GM06990 (cell line): ENCODE measurements around the gene FBXO21.

ENCODE experiments used
- DNase-seq: peaks from one replicate; pipeline ENCODE4 v3.0.0-alpha.2; 2011; ENCODE audit not compliant: insufficient read length; ENCODE audit errors: extremely low read depth
- H3K27me3 ChIP-seq: replicated peaks from 2 replicates; pipeline ENCODE4 v1.6.0; 2011; ENCODE audit warnings: low read length; ENCODE audit not compliant: control insufficient read depth, insufficient read depth
- H3K36me3 ChIP-seq: 2 replicates; pipeline ENCODE4 v1.5.1; 2011; ENCODE audit warnings: low read length; ENCODE audit not compliant: control insufficient read depth, insufficient read depth
- H3K4me3 ChIP-seq: replicated peaks from 2 replicates; pipeline ENCODE4 v1.5.1; 2011; ENCODE audit warnings: low read depth, mild to moderate bottlenecking, control low read depth, low read length
- TF ChIP-seq, protein P1 (sequence below): IDR thresholded peaks from 2 replicates; pipeline ENCODE4 v1.5.1; 2011; ENCODE audit warnings: low read length, control low read depth, mild to moderate bottlenecking, inconsistent platforms; ENCODE audit not compliant: insufficient read depth, poor library complexity, severe bottlenecking

The FBXO21 gene

DNA sequence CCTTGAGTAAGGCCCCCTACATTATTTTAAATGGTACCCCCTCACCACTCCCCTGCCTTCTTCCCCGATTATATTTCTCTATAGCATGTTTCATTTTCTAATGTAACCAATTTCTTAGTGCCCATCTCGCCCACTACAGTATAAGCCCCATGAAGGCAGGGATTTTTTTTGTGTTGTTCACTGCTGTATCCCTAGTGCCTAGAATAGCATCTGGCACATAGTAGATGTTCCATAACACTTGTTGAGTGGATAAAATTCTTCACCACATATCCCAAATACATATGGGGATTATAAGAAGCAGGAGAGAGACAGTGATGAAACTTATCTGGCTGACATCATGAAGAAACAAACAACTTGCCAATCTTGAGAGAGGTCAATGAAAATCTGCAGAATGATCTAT is 11.5 kb downstream of the FBXO21 start:
- TF ChIP-seq, protein P1, sequence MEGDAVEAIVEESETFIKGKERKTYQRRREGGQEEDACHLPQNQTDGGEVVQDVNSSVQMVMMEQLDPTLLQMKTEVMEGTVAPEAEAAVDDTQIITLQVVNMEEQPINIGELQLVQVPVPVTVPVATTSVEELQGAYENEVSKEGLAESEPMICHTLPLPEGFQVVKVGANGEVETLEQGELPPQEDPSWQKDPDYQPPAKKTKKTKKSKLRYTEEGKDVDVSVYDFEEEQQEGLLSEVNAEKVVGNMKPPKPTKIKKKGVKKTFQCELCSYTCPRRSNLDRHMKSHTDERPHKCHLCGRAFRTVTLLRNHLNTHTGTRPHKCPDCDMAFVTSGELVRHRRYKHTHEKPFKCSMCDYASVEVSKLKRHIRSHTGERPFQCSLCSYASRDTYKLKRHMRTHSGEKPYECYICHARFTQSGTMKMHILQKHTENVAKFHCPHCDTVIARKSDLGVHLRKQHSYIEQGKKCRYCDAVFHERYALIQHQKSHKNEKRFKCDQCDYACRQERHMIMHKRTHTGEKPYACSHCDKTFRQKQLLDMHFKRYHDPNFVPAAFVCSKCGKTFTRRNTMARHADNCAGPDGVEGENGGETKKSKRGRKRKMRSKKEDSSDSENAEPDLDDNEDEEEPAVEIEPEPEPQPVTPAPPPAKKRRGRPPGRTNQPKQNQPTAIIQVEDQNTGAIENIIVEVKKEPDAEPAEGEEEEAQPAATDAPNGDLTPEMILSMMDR = no peak
- no peaks in the 10 kb centered on the region for H3K27me3 ChIP-seq
- DNase-seq = no peak
- H3K4me3 ChIP-seq = no peak overlapping the region
- H3K36me3 ChIP-seq = peaks cover 12% of the 10 kb centered on the region

DNA sequence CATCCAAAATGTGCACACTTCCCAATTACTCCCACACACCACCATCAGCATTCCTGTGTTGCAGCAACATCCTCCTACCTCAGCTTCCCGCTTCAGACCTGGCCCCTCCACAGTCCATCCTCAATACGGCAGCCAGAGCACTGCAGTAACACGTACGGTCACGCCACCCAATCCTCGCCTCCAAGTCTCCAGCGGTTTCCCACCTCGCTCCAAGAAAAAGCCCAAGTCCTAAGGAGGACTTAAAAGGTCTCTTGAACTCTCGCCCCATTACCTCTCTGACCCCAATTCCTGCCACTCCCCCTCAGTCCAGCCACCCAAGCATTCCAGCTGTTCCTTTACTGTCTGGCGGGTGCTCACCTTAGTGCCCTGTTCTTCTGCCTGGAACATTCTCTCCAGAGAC is 12.0 kb downstream of the FBXO21 start:
- H3K27me3 ChIP-seq = no peaks in the 10 kb centered on the region
- peaks cover 14% of the 10 kb centered on the region for H3K36me3 ChIP-seq
- no peak overlapping the region for H3K4me3 ChIP-seq
- no peak for DNase-seq
- TF ChIP-seq, protein P1 = no peak

DNA sequence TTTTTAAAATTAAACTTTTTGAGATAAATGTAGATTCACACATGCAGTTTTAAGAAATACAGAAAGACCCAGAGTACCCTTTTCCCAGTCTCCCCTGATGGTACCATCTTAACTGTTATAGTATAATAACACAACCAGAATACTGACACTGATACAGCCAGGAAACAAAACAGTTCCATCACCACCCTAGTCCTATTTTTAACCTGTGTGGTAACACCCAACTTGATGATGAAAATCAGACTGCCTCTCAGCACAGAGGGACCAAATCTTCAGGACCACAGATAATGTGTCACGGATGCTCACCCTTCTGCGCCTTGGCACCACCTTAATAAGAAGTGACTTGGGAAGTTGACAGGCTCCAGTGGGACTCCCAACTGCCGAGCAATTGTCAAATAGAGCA is 18.1 kb downstream of the FBXO21 start:
- DNase-seq = no peak
- Histone ChIP-seq H3K36me3 (peaks cover 21% of the 10 kb centered on the region), H3K4me3 (no peak overlapping the region), H3K27me3 (no peaks in the 10 kb centered on the region)
- TF ChIP-seq, protein P1 = no peak

DNA sequence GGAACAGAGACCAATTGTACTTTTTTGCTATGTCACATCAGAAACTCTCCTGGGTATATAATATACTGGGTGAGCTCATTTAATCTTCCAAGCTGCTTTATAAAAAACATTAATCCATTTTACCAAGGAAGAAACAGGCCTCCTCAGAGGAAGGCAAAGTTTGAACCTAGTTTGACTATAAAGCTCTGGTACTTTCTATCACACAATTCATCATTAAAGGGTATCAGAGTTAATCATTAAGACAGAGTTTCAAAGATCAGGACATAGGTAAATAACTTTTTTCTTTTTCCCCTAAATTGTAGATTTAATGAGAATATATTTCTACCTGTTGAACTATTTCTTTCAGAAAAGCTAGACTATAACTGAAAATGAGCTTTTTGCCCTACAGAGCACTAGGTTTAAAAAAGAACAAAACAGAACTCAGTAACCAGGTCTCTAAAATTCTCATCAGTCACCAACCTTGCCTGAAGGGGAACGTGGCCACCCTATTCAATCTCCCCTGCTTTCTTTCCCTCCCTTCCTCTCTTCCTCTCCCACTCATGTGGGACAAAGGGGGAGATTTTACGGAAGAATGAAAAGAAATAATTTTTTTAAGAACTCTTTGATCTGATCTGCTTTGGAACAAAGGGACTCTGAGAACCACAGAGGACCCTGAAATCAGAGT is 18.6 kb downstream of the FBXO21 start:
- H3K4me3 ChIP-seq = no peak overlapping the region
- no peak for DNase-seq
- H3K27me3 ChIP-seq = no peaks in the 10 kb centered on the region
- H3K36me3 ChIP-seq = peaks cover 26% of the 10 kb centered on the region
- TF ChIP-seq, protein P1 = no peak

DNA sequence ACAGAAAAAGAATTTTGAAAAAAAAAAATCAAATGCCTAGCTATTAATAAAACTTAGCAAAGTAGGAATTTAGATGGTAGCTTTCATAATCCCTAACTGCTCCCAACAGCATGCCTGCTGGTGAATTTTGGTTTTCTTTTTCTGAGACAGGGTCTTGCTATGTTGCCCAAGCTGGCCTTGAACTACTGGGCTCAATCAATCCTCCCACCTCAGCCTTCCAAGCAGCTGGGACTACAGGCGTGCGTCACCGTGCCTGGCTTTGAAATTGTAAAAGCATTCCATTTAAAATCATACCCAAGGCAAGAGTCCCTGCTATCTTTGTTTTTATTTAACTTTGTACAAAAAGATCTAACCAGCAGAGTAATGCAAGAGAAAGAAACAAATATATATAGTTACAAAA is 20.7 kb downstream of the FBXO21 start:
- Histone ChIP-seq H3K4me3 (no peak overlapping the region), H3K27me3 (no peaks in the 10 kb centered on the region), H3K36me3 (peaks cover 24% of the 10 kb centered on the region)
- no peak for DNase-seq
- TF ChIP-seq, protein P1 = no peak

DNA sequence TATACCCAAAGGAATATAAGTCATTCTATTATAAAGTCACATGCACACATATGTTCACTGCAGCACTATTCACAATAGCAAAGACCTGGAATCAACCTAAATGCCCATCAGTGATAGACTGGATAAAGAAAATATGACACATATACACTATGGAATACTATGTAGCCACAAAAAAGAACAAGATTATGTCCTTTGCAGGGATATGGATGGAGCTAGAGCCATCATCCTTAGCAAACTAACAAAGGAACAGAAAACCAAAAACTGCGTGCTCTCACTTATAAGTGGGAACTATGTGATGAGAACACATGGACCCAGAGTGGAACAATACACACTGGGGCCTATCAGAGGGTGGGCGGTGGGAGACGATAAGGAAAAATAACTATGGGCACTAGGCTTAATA is 21.3 kb downstream of the FBXO21 start:
- DNase-seq = no peak
- Histone ChIP-seq H3K4me3 (no peak overlapping the region), H3K36me3 (peaks cover 21% of the 10 kb centered on the region), H3K27me3 (no peaks in the 10 kb centered on the region)
- TF ChIP-seq, protein P1 = no peak
